Forelimb muscle (tissue), 1 donor: Measurements from ENCODE around the gene PANK1. TPM values are rescaled to one million over a fixed set of nuclear protein-coding genes. Genes with fewer than 3 reads are reported as not detected.
"Not testable (repeated sequence)": the region's sequence is repeated elsewhere in the genome, so short reads cannot be mapped to it uniquely, and the experiment has no call there.

Experiments
- DNase-seq: peaks from one replicate; pipeline ENCODE4 v3.0.0-alpha.2; 2013; ENCODE audit warnings: low read depth
- polyA plus RNA-seq: library from polyadenylated mRNA; unstranded; fragments of 120-200 nt; gene quantifications from one replicate; pipeline ENCODE4 v1.2.1, GENCODE V29; 2013; ENCODE audit not compliant: insufficient read length

The PANK1 gene
- polyA plus RNA-seq, 1 donor: 13.8 TPM

- DNase-seq: no peak
Observed at GRCh38 chr10:89567576-89568245, 77.3 kb downstream of the PANK1 start.

- peak; percentile 19 for DNase-seq
Observed at GRCh38 chr10:89566992-89567391, 78.0 kb downstream of the PANK1 start.

DNA sequence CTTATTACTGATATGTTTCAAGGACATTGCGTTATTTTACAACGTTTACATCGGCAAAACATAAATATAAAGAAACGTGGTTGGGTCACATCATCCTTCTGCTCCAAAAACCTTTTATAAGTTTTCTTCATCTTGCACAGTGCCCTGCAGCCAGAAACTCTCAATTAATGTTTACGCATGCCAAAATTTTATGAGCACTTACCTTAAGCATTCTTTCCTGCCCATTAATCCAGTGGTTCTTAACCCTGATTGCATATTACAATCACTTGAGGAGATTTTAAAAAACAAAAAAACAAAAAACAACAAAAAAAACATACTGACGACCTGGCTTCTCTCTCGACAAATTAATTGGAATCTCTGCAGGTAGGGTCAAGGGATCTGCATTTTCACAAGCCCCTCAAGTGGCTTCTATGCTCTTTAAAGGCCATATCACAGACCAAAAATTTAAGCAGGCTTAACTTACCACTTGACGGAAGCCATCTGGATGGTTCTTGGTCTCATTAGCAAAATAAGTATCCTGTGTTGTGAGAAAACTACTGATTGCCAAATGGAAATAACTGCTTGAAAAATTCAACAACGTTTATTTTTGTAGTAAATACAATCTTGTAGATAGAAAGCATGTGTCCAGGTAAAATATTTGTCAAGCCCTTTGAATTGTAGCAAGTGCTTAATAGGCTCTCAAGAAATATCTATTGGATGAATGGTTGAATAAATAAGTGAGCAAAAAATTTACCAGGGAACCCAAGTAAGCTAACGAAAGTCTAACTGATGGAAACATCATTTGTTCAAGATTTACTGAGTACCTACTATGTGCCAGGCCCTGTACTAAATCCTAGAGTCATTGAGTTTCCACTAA is 78.7 kb downstream of the PANK1 start:
- DNase-seq: no peak

DNA sequence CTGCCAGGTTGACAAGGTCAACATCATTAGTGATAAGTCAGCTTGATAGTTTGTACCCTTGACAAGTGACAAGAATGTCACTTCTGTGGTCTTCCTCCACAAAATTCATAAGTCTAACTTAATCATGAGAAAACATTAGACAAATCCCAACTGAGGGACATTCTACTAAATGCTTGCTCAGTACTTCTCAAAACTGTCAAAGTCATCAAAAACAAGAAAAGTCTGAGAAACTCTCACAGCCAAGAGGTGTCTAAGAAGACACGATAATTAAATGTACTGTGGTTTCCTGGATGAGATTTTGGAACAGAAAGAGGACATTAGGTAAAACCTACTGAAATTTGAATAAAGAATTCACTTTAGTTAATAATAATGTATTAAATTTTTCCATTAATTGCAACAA is 79.9 kb downstream of the PANK1 start:
- no peak for DNase-seq

DNA sequence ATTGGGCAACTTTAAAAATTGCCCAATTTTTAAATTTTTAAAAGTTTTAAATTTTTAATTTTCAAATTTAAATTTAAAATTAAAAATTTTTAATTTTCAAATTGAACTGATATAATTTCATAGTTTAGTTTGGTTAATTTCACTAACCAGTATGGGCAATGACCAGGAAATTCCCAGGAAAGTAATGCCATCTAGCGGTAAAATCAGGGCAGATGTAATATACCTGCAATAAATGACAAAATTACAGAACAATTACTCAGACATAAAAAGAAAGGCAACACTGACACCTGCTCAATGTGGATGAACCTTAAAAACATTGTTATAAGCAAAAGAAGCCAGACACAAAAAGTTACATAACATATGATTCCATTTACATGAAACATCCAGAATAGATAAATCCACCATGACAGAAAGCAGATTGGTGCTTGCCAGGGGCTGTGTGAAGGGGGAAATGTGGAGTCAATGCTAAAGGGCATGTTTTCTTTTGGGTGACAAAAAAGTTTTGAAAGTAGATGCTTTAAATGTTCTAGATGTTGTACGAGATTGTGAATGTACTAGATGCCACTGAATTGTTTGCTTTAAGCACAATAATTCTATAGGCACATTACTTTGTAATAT is 81.1 kb downstream of the PANK1 start:
- DNase-seq: peak; percentile 32

- no peak for DNase-seq
Observed at GRCh38 chr10:89563311-89563710, 81.7 kb downstream of the PANK1 start.

- no peak for DNase-seq
Observed at GRCh38 chr10:89556600-89556999, 88.4 kb downstream of the PANK1 start.

DNA sequence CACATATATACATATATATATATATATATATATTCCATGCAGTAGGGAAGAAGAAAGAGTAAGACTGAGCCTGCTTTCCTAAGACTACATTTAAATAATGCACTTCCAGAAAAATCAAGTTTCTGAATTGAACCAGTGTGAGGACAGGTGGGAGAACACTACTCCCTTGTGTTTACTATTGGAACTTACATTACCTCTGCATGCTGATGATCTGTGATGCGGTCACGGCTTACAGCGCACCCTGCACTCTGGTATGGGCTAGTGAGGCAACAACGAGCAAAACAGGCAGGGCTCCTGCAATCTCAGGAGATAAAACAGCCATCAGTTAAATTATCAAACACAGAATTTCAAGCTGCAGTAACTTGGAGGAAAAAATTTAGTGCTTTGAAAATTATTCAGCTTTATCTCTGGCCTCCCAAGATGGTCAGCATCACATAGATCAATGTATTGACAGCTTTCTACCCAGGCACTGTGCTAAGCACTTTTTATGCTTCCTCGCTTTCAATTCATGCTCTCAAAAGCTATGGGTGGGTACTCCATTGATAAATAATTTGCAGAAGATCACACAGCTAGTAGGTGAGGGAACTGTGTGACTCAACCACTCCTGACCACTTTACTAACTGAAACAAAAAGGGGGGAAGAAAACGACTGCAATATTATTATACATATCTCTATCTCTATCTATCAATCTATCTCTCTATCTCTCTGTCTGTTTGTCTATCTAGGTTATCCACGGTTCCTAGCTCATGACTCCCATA is 89.2 kb downstream of the PANK1 start:
- no peak for DNase-seq

DNA sequence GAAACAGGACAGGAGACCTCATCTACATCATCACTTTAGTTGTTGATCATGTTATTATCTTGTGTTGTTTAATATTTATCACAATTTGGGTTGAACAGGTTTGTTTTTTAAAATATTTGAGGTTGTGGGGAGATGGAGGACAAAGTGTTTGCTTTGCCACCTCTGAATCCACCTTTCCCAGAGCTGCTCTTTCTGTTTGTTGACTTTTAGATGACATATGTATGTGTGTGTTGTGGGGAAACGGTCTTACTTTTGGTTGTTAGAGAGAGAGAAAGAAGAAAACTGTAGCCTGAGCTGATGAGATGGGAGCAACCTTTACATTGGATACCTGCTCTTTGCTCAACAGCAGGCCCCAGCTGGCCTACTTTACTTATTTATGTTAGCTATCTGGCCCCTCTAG is 90.6 kb downstream of the PANK1 start:
- no peak for DNase-seq

- no peak for DNase-seq
Observed at GRCh38 chr10:89553064-89553734, 91.8 kb downstream of the PANK1 start.

DNA sequence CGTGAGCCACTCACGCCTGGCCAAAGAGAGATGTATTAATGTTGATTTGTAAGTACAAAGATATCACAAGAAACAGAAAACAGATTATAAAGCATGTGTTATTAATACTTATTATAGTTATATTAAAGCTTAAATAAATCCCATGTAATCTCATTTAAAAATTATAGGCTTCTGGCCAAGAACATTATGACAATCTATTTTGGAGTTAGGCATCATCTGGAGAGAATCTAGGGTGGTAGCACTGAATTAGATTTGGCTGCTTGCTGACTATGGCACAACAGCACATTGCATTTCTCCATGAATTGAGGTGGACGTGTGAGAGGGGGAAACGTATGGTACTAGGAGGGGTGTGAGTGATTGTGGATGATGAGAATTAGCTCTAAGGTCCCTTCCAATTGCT is 92.8 kb downstream of the PANK1 start:
- no peak for DNase-seq

- DNase-seq: no peak
Observed at GRCh38 chr10:89550509-89550908, 94.5 kb downstream of the PANK1 start.

DNA sequence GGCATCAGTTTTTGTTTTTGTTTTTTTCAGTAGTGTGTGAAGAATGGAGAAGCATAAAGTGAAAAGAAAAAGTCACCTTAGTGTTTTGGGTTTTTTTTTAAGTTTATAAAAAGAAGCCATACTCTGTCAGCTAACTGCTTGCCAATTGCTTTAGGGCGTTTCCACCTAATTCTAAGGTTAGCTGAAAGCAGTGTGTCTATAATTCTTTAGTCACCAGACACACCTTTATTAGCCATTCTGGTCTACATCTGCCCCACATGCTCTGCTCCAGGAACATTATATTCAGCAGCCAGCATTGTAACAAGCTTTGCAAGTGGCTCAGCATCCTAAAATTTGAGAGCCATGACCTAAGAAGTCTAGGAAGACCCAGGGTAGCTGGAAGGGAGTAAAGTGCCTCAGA is 95.5 kb downstream of the PANK1 start:
- DNase-seq: no peak

DNA sequence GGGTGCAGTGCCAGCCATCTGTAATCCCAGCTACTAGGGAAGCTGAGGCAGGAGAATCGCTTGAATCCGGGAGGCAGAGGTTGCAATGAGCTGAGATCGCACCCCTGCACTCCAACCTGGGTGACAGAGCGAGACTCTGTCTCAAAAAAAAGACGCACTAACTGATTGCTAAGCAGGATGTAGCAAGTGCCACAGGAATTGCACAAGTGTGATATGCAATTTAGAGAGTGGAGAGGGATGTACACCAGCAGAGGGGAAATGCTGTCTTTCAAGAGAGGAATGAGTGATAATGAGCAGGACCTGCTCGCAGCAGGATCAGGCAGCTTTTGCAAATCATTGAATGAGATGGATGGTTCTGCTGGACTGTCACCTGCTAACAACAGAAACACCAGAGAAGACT is 96.4 kb downstream of the PANK1 start:
- DNase-seq: no peak

DNA sequence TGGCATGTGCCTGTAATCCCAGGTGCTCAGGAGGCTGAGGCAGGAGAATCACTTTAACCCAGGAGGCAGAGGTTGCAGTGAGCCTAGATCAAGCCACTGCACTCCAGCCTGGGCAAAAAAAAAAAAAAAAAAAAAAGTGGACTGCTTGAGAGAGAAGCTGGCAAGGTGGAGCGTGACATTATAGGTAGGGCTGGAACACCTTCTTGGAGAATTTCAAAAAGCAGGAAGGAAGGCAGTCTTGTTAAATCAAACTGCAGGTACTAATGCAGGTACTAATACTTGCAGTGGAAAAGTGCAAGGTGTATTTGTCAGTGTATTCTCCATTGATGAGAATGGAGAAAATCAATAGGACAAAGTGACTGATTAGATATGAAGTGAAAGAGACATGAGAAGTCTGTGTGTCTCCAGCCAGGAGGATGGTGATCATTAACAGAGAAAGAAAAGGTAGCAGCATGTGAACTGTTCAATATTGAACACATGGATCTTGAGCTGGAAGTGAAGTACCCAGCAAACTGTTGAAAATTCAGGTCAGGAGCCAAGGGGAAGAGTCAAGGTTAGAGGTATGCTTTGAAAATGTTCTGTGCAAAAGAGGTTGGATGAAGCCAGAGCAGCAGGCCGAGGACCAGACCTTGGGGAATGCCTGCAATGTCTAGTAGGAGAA is 97.1 kb downstream of the PANK1 start:
- no peak for DNase-seq

- not testable (repeated sequence) for DNase-seq
Observed at GRCh38 chr10:89546651-89547050, 98.4 kb downstream of the PANK1 start.

- DNase-seq: no peak
Observed at GRCh38 chr10:89543841-89544240, 101.2 kb downstream of the PANK1 start.

DNA sequence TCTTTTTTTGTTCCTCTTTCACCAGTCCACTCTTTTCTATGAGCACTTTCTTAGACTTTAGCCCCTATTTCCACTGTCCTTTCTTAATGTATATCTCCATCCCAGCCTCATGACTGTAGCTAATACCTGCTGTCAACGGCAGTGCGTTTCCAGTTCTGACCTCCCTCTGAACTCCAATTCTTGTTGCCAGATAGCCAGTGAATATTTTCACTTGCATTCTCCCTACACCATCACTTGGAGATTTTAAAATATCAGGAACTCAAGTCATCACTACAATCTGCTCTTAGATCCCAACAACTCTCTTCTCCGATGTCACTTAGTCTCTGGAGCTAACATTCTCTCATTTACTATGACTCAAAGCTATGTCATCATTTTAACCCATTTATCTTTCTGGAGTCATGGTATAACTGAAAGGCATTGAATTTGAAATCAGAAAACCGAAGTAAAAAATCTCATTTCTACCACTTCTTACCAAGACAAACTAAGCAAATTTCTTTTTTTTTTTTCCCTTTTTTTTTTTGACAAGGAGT is 104.6 kb downstream of the PANK1 start:
- DNase-seq: no peak

- no peak for DNase-seq
Observed at GRCh38 chr10:89537364-89537763, 107.7 kb downstream of the PANK1 start.

- no peak for DNase-seq
Observed at GRCh38 chr10:89536013-89536354, 109.1 kb downstream of the PANK1 start.
